WI38 (cell line): ENCODE measurements around the gene SLC18B1.

Source experiments
- H3K4me3 ChIP-seq: 2 replicates; pipeline ENCODE4 v1.5.1; 2011; ENCODE audit warnings: low read depth, mild to moderate bottlenecking, control low read depth, low read length
- CTCF ChIP-seq: IDR thresholded peaks from 2 replicates; pipeline ENCODE4 v1.5.1; 2012; ENCODE audit warnings: low read depth, mild to moderate bottlenecking, control low read depth, low read length

The SLC18B1 gene

GRCh38 chr6:132741281-132741680 is 57.2 kb downstream of the SLC18B1 start:
- TF ChIP-seq CTCF: no peak
- H3K4me3 ChIP-seq: no peak overlapping the region

GRCh38 chr6:132736239-132736638 is 62.2 kb downstream of the SLC18B1 start:
- no peak for TF ChIP-seq CTCF

GRCh38 chr6:132734694-132735236 is 63.7 kb downstream of the SLC18B1 start:
- TF ChIP-seq CTCF: 0 out of 2 replicates have a peak, but pooled peaks have one; percentile 20
- H3K4me3 ChIP-seq: no peak overlapping the region

More at GRCh38 chr6:132736239-132736638, 62.2 kb downstream of the SLC18B1 start:
- no peak overlapping the region for H3K4me3 ChIP-seq

- TF ChIP-seq CTCF: no peak
Observed at GRCh38 chr6:132733814-132734213, 64.6 kb downstream of the SLC18B1 start.

GRCh38 chr6:132733283-132733682 is 65.2 kb downstream of the SLC18B1 start:
- H3K4me3 ChIP-seq: no peak overlapping the region
- TF ChIP-seq CTCF: no peak

More at GRCh38 chr6:132733814-132734213, 64.6 kb downstream of the SLC18B1 start:
- no peak overlapping the region for H3K4me3 ChIP-seq

GRCh38 chr6:132731086-132731485 is 67.4 kb downstream of the SLC18B1 start:
- no peak overlapping the region for H3K4me3 ChIP-seq
- TF ChIP-seq CTCF: no peak

- 0 out of 2 replicates have a peak overlapping the region, but pooled peaks have one; percentile 10 for H3K4me3 ChIP-seq
- no peak for TF ChIP-seq CTCF
Observed at GRCh38 chr6:132730560-132730959, 67.9 kb downstream of the SLC18B1 start.
